ENCODE data around the gene CALCOCO1.

Gene CALCOCO1

GRCh38 chr12:53670971-53671370, 56.3 kb downstream of the CALCOCO1 start:
- TF ChIP-seq CTCF (conservative IDR thresholded peaks at IDR 0.05): no peak
- no peak overlapping the region for H3K27ac ChIP-seq

GRCh38 chr12:53670308-53670707, 56.9 kb downstream of the CALCOCO1 start:
- no peak overlapping the region for H3K27ac ChIP-seq
- TF ChIP-seq CTCF (conservative IDR thresholded peaks at IDR 0.05): no peak

GRCh38 chr12:53667080-53667479, 60.2 kb downstream of the CALCOCO1 start:
- peak overlapping the region; percentile 13 for H3K27ac ChIP-seq
- TF ChIP-seq CTCF (conservative IDR thresholded peaks at IDR 0.05): no peak

- no peak for TF ChIP-seq CTCF (conservative IDR thresholded peaks at IDR 0.05)
- H3K27ac ChIP-seq: 0 out of 2 replicates have a peak overlapping the region, but pooled peaks have one; percentile 1
These were observed 62.3 kb downstream of the CALCOCO1 start for GRCh38 chr12:53664936-53665335.

- no peak for TF ChIP-seq CTCF (conservative IDR thresholded peaks at IDR 0.05)
- H3K27ac ChIP-seq: no peak overlapping the region
These were observed 63.1 kb downstream of the CALCOCO1 start for GRCh38 chr12:53664191-53664590.

GRCh38 chr12:53660041-53660440, 67.2 kb downstream of the CALCOCO1 start:
- no peak for TF ChIP-seq CTCF (conservative IDR thresholded peaks at IDR 0.05)
- peak overlapping the region; percentile 100 for H3K27ac ChIP-seq

- no peak for TF ChIP-seq CTCF (conservative IDR thresholded peaks at IDR 0.05)
- peak overlapping the region; percentile 100 for H3K27ac ChIP-seq
These were observed 67.7 kb downstream of the CALCOCO1 start for GRCh38 chr12:53659571-53659981.

Data from VCaP (cell line).